Endothelial cell of umbilical vein (primary cell): ENCODE results near the gene TANGO6. TPM values are rescaled to one million over a fixed set of nuclear protein-coding genes. Genes with fewer than 3 reads are reported as not detected.

Experiments
- BruUV-seq: library from RNA; stranded (reverse); fragments of 400-500 nt; replicated peaks from 2 replicates; lab custom pipeline; 2021; lab: Mats Ljungman, UMichigan
- CTCF ChIA-PET: fragments of 300-600, 350-600 bp; sonication (Branson Sonifier 250); formaldehyde crosslinking; loops from one replicate; lab custom pipeline; 2021; ENCODE audit warnings: antibody characterized with exemption, inconsistent platforms; lab: Charles Lee
- POLR2A ChIA-PET: fragments of 300-600, 350-600 bp; sonication (Branson Sonifier 250); formaldehyde crosslinking; loops from one replicate; lab custom pipeline; 2021; ENCODE audit warnings: antibody characterized with exemption, inconsistent platforms; lab: Charles Lee
- DNase-seq: peaks from one replicate; pipeline ENCODE4 v3.0.0-alpha.2; 2011; ENCODE audit warnings: low read depth, low spot score
- FAIRE-seq: peaks from 2 replicates; lab custom pipeline; 2011; peaks lifted over from hg19 to GRCh38; lab: Jason Lieb, UNC
- H2AFZ ChIP-seq: 2 replicates; pipeline ENCODE4 v1.6.0; 2012; ENCODE audit warnings: low read depth, low read length, control low read depth, inconsistent platforms
- H3K27ac ChIP-seq: 2 replicates; pipeline ENCODE4 v1.5.1; 2011; ENCODE audit warnings: low read depth, mild to moderate bottlenecking, control low read depth, low read length, moderate library complexity; ENCODE audit not compliant: insufficient read depth
- H3K27me3 ChIP-seq, 2 experiments: 2 replicates each; pipeline versions ENCODE4 v1.6.0 to v1.6.1; 2011; ENCODE audit warnings: low read length in 2 of 2, mixed read lengths in 1 of 2; ENCODE audit not compliant: control insufficient read depth in 2 of 2, insufficient read depth in 2 of 2
- H3K36me3 ChIP-seq, 2 experiments: 2 replicates in 1 of 2; 3 replicates in 1 of 2; pipeline ENCODE4 v1.5.1; 2011; ENCODE audit warnings: low read length in 2 of 2, mild to moderate bottlenecking in 1 of 2, moderate library complexity in 1 of 2; ENCODE audit not compliant: control insufficient read depth in 2 of 2, insufficient read depth in 2 of 2; ENCODE audit errors: extremely low read depth in 1 of 2
- H3K4me1 ChIP-seq: 3 replicates; pipeline ENCODE4 v1.5.1; 2011; ENCODE audit warnings: mild to moderate bottlenecking, low read length; ENCODE audit not compliant: control insufficient read depth, insufficient read depth; ENCODE audit errors: extremely low read depth
- H3K4me2 ChIP-seq: 2 replicates; pipeline ENCODE4 v1.6.1; 2011; ENCODE audit warnings: low read length, control low read depth, mixed read lengths; ENCODE audit not compliant: insufficient read depth
- H3K4me3 ChIP-seq, 3 experiments: fragments of 200-600 bp in 1 of 3; sonication (generic), shearing (Covaris generic) in 1 of 3; replicated peaks in 1 of 3; 2 replicates each; pipeline ENCODE4 v1.5.1; 2011 to 2016; ENCODE audit warnings: control low read depth in 3 of 3, low read length in 3 of 3, mild to moderate bottlenecking in 2 of 3, inconsistent platforms in 1 of 3, low read depth in 1 of 3, moderate library complexity in 1 of 3; ENCODE audit not compliant: insufficient read depth in 1 of 3
- H3K79me2 ChIP-seq: 2 replicates; pipeline ENCODE4 v1.6.0; 2012; ENCODE audit warnings: low read length, inconsistent platforms; ENCODE audit not compliant: control insufficient read depth, insufficient read depth
- H3K9ac ChIP-seq: replicated peaks from 2 replicates; pipeline ENCODE3; 2011; ENCODE audit warnings: low read length, control low read depth; ENCODE audit not compliant: insufficient read depth; ENCODE audit errors: extremely low read depth
- H3K9me1 ChIP-seq: replicated peaks from 3 replicates; pipeline ENCODE4 v1.6.0; 2011; ENCODE audit warnings: mild to moderate bottlenecking, low read length; ENCODE audit not compliant: control insufficient read depth, insufficient read depth; ENCODE audit errors: extremely low read depth
- H3K9me3 ChIP-seq: replicated peaks from 2 replicates; pipeline ENCODE4 v1.5.1; 2012; ENCODE audit warnings: low read length, inconsistent platforms; ENCODE audit not compliant: control insufficient read depth, insufficient read depth
- H4K20me1 ChIP-seq: replicated peaks from 2 replicates; pipeline ENCODE3; 2011; ENCODE audit warnings: mild to moderate bottlenecking, low read length; ENCODE audit not compliant: control insufficient read depth, insufficient read depth; ENCODE audit errors: extremely low read depth
- CTCF ChIP-seq, 2 donors: IDR thresholded peaks; 1 replicate in 1 of 2; 2 replicates in 1 of 2; pipeline ENCODE4 v1.5.1; 2011; ENCODE audit warnings: low read length in 2 of 2, mild to moderate bottlenecking in 2 of 2, moderate library complexity in 2 of 2, control low read depth in 1 of 2, inconsistent platforms in 1 of 2, low read depth in 1 of 2; ENCODE audit not compliant: insufficient read depth in 1 of 2; ENCODE audit errors: extremely low read depth in 1 of 2
- EZH2 ChIP-seq: IDR thresholded peaks from 2 replicates; pipeline ENCODE4 v1.6.1; 2012; ENCODE audit warnings: borderline replicate concordance, low read depth, mild to moderate bottlenecking, moderate library complexity, low read length, inconsistent platforms; ENCODE audit not compliant: severe bottlenecking
- FOS ChIP-seq: IDR thresholded peaks from 2 replicates; pipeline ENCODE4 v1.6.1; 2011; ENCODE audit warnings: mild to moderate bottlenecking, low read length, moderate library complexity, borderline replicate concordance; ENCODE audit not compliant: insufficient read depth
- GATA2 ChIP-seq: IDR thresholded peaks from 2 replicates; pipeline ENCODE4 v1.7.0; 2011; ENCODE audit warnings: low read depth, mild to moderate bottlenecking, moderate library complexity, mixed read lengths, low read length; ENCODE audit not compliant: insufficient read length, insufficient read depth
- JUN ChIP-seq: IDR thresholded peaks from 2 replicates; pipeline ENCODE4 v1.6.1; 2011; ENCODE audit warnings: borderline replicate concordance, low read depth; ENCODE audit not compliant: insufficient read length, insufficient read depth
- MYC ChIP-seq: IDR thresholded peaks from one replicate; pipeline ENCODE4 v1.6.1; 2011; ENCODE audit warnings: mild to moderate bottlenecking, low read depth, low read length
- POLR2A ChIP-seq: IDR thresholded peaks from 2 replicates; pipeline ENCODE4 v1.6.1; 2012; ENCODE audit warnings: low read depth, mild to moderate bottlenecking, control low read depth, low read length
- POLR2AphosphoS5 ChIP-seq: IDR thresholded peaks from 2 replicates; pipeline ENCODE4 v1.6.1; 2012; ENCODE audit warnings: low read depth, mild to moderate bottlenecking, control low read depth, low read length, moderate library complexity; ENCODE audit not compliant: insufficient read depth
- dilution Hi-C: fragments of 300-500 bp; cut with MboI; formaldehyde crosslinking; loops from one replicate; pipeline ENCODE4 v1.15.0; 2019; ENCODE audit warnings: low sequenced_read_pairs; ENCODE audit not compliant: extremely low pct_ligation_motif_present
- intact Hi-C: fragments of 100-400 bp; cut with micrococcal nuclease; formaldehyde crosslinking; loops from one replicate; pipeline ENCODE4 v1.10.0; 2022
- polyA plus RNA-seq, 4 experiments: library from polyadenylated mRNA; depleted of rRNA in 3 of 4; stranded (reverse) in 3 of 4; unstranded in 1 of 4; fragments of >200 nt; gene quantifications; 2 replicates each; pipeline versions ENCODE4 v1.2.1 to v1.2.3, GENCODE V29; 2011 to 2012; ENCODE audit warnings: missing spikeins in 1 of 4
- total RNA-seq: library from RNA; stranded (reverse); gene quantifications from 2 replicates; pipeline ENCODE4 v1.2.3, GENCODE V29; 2021

Gene TANGO6
- total and polyA plus RNA-seq, 2 donors (not counting 3 experiments of a cell fraction or from before 2014, with no cell fraction given) = 6.7 to 21.2 TPM

DNA sequence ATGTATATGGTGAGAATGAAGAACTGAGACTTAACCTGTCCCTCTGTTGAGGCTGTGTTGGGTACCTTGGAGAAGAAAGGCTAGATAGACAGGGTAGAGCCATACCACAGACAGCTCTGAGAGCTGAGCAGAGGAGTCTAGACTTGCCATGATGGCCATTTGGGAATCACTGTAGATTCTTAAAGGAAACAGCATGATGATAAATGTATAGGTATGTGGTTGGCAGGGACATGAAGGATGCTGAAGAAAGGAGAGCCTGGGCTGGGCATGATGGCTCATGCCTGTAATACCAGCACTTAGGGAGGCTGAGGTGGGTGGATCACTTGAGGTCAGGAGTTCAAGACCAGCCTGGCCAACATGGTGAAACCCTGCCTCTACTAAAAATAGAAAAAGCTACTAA is 147.7 kb downstream of the TANGO6 start:
- DNase-seq (no peak), FAIRE-seq (no peak)
- Histone ChIP-seq H3K79me2 (no peaks in the 10 kb centered on the region), H3K9ac (no peak overlapping the region), H3K9me3 (no peaks in the 10 kb centered on the region), H2AFZ (no peak overlapping the region), H3K4me1 (peaks cover 40% of the 10 kb centered on the region), H4K20me1 (no peaks in the 10 kb centered on the region), H3K4me2 (no peak overlapping the region), H3K36me3 (no peaks in the 10 kb centered on the region), H3K27me3 (no peaks in the 10 kb centered on the region), H3K27ac (no peak overlapping the region), H3K9me1 (no peaks in the 10 kb centered on the region), H3K4me3 (no peak overlapping the region)
- dilution Hi-C loops (no loop called here), intact Hi-C loops (loop anchor here (5.0 kb wide), 1 partner anchor 116 kb away; the partner anchor contains the start of gene HAS3)
- CTCF ChIA-PET = interaction anchor here (1.1 to 1.5 kb wide), 2 partner anchors 114 to 122 kb away, joined by 3 to 4 read pairs; partner anchors contain the start of gene HAS3
- BruUV-seq = no TSS peak
- TF ChIP-seq POLR2A = no peak
- TF ChIP-seq POLR2AphosphoS5 = no peak
- TF ChIP-seq GATA2 = no peak
- no peak for TF ChIP-seq FOS
- no peak for TF ChIP-seq MYC
- no peak for TF ChIP-seq JUN
- TF ChIP-seq CTCF (IDR thresholded peaks at IDR 0.05; ENCODE audit: extremely low read depth in 1 of 2, insufficient read depth in 1 of 2, low read depth in 1 of 2, low read length in 2 of 2) = no peak
- TF ChIP-seq EZH2 = no peak
- POLR2A ChIA-PET = no interaction called here
